NCI-H510A (cell line): ENCODE results near the gene TPX2.
A peak's percentile ranks its signal among the peaks of the same experiment; 100 is the strongest.

Experiments
- DNase-seq: peaks from one replicate; lab custom pipeline; 2025; lab: John Stamatoyannopoulos, UW

The TPX2 gene

DNA sequence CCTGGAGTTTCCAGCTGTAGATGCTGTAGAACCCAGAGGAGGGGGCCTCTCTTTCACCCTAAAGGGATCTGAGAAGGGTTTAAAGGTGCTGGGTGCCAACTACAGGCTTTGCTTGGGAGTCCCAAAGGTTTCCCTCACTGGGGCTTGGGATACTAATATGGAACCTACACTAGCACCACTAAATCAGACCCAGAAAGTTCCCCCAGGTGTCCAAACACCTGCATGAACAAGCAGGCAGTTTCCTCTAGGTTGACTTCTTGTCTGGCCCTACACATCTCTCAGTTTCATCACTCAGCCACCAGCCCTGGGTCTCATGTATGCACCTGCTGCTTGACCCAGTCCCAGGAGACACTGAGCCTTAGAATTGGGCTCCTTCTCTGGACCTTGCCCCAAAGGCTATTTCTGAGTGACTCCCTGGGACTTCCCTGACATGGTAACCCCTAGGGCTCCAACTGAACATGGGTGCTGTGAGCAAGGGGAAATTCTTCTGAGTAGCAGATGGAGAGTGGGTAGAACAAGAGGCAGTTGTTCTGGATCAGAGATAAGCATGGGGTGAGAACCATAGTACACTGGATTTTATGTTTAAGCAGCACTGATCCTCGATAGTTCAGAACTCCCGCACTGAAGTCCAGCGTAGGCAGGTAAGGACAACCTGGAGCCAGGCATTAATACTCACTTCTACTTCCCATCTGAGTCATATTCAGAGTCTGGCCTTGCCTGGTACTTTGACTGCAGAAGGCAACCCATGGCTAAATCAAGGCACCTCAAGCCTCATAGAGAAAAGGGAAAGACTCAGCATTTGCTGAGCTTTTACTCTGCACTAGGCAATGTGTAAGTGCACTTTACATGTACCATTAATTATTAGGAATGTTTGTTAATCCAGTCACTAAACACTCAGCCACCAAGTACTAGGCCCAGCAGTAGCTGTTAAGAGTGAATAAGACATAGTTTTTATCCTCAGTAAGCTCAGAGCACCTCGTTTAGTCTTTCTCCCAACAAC lies 33.2 kb upstream of the TPX2 start:
- no peak for DNase-seq

DNA sequence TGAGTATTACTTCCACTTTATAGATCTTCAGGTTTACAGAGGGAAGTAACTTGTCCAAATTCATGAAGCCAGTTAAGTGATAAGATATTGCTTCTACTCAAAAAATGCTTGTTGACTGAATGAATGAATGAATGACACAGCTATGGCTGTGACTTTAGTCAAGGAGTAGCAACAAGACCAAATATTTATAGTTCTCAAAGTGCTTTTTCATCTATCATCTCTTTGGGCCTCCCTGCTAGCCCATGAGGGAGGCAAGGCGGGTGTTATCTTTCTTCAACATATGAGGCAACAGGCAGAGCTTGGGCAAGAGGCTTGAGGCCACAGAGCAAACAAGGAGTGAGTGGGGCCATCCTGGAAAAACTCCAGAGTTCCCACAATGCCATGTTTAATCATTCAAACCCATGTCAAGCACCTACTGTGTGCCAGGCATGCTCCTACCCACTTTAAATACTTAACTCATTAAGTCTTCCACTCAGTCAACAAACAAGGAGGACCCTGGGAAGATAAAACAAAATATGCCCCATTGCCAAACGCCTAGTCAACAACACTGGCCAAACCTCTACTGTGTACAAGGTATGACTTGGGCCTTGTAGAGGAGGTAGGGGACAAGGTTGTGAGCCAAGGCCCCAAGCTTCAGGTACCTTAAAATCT lies 32.4 kb upstream of the TPX2 start:
- DNase-seq, result no peak

DNA sequence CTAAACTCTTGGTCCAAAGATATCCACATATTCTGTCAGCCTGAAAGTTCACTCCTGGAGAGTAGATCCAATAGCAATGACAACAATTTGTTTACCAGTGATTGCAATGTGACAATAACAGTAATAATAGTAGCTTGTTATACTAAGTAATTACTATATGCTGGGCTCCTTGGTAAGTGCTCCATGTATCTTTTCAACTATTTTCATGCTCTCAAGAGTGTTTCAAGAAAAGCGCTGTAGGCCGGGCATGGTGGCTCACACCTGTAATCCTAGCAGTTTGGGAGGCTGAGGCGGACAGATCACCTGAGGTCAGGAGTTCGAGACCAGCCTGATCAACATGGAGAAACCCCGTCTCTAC lies 31.9 kb upstream of the TPX2 start:
- no peak for DNase-seq

DNA sequence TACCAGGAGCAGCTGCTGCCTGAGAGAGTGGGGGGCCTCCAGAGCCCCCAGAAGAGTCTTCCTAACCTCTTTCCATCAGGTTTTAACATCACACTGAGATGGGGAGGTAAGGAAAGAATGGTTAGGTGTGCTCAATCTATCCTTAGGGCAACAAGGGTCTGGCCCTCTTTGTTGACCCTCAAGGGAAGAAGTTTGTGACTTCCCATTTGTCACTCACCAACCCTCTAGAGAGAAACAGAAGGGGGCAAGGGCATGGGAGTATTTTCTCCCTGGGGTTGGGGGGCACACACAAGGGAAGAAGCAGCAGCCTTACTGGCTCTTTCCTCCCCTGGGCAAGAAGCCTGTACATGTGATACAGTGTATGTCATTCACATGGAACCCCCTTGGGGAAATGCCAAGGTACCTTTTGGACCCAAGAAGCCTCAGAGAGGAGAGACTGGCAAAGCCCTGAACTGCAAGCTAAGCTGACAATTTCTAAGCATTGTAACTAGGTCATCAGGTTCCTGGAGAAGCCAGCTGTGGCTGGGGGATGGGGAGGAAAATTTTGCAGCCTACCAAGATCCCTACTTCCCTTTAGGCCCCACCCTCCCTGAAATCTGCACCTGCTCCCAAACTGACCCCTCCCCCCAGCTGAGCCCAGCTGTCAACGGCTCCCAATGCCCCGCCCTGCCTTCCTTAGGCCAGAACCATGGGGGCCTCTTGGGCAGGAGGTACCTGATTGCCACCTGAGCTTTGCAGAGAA lies 30.9 kb upstream of the TPX2 start:
- DNase-seq, result peak; percentile 95

DNA sequence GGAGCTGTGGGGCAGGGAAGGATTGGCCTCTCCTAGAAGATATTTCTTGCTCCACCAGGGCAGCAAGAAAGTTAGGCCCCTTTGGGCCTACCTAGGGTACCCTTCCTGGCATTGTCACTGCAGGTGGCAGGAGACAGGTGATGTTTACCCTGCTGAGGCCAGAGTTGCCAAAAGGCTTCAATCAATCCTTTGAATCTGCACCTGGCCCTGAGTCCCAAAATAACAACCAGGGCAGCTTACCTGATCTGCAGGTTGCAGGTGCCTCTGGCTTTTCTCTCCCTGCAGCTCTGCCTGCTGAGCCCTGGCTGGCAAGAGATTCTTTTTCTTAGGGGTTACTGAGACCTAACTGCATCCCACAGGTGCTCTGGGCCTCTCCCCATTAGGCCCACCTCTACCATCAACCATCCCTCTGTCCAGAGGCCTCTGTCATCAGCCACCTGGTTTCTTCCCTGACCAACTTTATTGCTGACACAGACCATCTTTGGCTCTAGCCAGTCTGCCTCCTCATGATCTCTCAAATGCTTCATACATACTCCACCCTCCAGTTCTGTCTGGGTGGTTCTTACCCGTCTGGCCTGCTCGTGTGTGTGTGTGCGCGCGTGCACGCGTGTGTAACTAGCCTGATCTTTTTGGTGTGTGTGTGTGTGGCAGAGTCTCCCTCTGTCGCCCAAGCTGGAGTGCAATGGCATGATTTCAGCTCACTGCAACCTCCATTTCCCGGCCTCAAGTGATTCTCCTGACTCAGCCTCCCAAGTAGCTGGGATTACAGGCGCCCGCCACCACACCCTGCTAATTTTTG lies 30.2 kb upstream of the TPX2 start:
- DNase-seq, result peak; percentile 95

DNA sequence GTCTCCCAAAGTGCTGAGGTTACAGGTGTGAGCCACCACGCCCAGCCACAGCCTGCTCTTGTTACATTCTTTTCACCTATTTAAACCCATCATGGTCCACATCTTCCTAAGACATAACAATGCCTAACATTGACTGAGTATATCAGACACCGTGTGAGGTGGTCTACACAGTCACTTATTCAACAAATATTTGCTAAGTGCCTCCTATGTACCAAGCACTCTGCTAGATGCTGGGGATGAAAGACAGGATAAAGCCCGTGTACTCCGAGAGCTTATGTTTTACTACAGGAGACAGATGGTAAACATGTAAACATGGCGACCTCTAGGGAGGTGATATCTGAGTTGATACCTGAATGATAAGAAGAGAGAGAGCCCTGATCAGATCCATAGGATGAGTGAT lies 29.2 kb upstream of the TPX2 start:
- no peak for DNase-seq

DNA sequence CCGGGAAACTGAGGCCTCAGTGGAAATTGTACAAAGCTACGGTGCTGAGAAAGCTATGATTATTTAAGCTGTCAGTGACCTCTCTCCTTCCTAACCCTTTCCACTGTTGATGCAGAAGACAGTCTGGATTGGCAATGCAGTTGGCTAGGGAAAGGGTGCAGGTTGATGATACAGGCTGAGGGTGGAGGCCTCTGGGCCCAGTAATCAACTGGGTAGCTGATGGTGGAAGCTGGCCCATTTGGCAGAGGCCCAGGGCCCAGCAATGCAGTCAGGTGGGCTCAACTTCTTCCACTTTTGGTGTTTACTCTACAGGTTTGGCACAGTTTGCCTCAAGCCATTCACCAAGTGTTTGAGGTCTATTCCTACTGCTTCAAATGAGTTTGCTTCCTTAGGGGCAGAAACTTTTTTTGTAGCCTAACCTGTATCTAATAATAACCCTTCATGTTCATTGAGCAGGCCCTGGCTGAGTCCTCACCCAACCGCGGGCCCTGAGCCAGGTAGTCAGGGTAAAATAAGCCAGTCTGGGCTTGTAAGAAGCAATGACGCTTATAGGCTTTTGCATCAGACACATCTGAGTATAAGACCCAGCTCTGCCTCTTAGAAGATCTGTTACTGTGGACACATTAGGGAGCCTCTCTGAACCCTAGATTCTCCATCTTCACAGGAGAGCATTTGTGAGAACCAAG lies 28.5 kb upstream of the TPX2 start:
- DNase-seq, result no peak

DNA sequence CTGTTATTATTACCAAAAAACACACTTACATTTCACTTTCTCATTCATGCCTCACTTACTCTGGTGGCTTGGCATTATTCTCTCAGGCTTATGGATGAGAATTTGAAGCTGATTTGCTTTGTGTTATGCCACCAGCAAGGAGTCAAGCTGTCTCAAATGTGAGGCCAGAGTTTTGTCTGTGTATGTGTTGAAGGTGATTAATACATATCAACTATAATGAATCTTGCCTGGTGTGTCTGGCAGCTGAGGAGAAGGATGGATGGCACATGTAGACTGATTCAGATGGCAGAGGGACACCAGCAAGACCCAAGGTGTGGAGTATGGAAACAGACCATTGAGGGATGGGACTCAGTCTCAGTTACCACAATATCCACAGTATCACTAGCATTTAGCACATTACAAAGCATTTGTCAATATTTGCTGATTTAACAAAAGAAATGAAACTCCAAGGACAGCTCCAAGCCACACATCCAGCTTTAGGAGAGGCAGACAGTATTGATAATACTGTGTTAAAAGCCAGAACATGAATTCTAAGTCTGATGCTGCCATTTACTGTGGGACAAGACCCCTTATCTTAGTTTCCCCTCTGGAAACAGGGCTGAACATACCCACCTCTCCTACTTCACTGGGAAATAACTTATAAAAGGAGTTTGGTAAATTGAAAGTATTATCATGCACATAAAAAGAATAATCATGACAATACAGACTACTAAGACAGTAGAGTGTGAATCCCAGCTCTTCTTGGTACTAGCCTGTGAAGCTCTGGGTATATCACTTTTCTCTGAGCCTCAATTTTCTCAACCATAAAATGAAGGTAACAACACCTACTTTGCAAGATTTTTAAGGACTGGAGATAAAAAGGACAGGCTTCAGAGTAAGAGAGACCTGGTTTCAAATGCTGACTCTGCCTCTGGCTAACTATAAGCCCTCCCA lies 27.6 kb upstream of the TPX2 start:
- no peak for DNase-seq

DNA sequence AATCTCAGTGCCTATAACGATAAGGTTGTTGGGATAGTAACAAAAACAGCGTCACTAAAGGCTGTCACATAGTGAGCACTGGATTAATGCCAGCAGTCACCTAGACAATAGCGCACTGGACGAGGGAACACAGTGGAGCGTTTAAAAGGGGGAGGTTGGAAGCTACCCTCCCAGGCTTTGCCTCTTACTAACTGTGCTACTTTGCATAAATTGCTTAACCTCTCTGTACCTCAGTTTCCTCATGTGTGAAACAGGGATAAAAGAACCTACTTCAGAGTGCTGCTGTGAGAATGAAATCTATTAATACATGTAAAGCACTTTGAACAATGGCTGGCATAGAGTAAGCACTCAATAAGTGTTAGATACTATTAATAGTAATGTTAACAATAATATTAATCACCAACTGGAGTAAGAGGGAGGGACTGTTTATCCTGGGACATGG lies 27.0 kb upstream of the TPX2 start:
- DNase-seq, result no peak

DNA sequence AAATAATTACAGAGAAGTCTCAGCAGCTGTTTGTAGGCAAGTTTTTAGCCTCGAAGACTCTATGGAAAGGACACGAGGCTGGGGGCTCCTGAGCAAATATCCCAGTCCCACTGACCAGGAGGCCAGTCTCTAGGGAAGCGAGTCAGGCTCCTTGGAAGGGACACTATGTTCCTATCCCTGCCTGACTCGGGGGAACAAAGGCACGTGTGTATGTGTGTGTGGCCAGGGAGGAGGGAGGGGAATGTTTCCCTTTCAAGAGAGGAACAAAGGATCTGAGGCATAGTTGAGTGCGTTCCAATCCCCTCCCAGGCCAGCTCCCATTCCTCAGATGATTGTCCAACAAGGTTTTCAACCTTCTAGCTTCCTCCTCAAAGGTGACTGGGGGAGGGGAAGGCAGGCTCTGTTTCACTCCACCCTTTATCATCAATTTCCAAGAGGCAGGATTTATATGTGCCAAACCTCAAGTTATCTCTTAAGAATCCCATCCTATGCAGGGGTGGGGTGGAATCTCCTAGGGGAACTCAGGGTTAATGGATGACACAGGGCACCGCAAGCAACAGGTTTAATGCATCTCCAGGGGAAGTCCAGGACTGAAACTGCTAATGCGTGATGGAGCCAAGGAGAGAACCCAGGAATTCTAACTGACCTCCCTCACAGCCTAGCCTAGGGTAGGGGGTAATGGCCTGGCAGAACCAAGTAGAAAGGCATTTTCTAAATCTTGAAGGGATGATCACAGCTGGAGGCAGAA lies 26.4 kb upstream of the TPX2 start:
- DNase-seq, result no peak

DNA sequence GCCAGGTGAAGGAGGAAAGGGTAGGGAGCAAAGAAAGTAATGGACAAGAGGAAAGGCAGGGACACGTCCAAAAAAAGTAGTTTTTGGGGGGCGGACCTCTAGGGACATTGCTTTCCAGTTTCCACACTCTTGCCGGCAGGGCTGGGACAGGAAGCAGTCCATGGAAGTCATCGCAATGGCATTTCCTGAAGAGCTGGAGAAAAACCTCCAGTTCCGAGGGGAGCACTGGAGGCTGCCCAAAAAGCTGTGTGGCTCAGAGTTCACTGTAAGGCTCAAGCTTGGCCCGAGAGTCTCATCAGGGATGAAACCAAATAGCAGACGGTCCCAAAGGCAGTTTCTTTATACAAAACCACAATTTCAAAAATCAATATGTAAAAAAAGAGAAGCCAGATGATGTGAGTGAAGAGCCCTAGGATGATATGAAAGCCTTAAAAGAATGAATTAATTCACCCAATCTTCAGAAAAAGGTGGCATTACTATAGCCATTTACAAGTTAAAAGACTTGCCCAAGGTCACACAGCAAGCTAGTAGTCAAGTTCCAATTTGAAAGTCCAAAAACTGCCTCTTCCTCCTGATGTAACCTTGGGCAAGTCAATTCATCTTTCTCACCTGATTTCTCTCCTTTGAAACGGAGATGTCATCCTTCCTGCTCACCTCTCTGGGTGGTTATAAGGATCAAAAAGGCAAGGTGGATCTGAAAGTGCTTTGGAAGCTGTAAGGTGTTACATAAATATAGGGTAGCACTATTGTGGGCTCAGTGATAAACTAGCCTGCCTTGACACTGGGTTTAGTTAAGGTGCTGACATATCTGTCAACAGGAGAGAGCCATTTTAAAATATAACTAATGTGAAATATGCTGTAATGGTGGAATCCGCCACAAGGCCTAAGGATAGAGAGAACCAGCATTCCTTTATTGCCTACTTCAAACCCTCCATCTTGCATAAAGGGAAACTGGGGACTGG lies 25.5 kb upstream of the TPX2 start:
- DNase-seq, result no peak

DNA sequence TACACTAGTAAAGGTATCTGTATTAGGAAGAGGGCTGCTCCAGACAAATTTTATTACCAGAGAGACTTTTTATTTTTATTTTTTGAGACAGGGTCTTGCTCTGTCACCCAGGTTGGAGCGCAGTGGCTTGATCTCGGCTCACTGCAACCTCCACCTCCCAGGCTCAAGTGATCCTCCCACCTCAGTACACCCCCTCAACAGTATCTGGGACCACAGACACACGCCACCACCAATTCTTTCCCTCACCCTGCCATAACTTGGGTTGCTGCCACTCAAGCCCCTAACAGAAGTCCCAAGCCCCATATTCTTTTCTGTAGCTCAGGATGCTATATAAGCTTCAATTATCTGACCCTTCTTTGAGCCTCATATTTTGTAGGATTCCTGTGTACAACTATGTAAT lies 23.3 kb upstream of the TPX2 start:
- no peak for DNase-seq

DNA sequence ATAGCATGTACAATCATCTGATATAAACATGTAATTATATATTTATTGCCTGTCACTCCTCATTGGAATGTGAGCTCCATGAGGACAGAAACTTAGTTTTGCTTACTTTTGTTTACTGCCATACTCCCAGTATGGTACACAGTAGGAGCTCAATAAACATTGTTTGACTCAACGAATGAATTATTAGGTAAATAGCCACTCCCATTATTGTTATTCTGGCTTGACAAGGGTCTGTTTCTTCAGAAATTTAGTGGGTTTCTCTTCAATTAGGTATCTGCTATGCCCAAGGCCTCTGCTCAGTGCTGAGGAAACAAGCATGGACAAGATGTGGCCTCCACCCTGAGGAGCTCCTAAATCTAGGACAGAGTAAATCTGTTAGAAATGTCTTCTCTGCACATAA lies 22.7 kb upstream of the TPX2 start:
- no peak for DNase-seq

DNA sequence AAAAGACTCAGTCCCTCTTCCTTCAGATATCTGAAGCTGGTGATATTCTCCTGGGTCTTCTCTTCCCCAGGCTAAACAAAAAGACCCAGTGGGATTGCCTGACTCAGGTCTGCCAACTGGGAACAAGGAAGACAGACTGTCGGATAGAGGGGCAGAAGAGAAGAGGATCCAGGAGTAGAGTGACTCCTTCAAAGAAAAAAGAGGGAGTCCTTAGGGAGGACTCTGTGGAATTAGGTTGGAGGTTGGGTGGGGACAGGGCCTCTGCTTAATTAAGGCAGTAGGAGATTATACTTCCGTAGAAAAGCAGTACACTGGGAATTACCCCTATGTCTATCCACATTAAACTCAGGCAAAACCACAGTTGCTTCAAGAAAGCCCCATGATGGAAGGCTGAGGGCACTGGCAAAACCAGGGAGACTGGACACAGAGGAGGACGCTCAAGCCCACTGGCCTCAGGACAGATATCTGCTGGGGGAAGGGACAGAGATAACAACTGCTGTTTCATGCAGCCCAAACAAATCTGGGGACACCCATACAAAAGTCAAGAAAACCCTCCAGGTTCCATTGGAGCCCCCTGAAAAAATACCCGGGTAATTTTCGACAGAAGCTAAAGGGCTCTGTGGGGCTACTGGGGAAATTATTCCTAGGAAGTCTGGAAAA lies 22.1 kb upstream of the TPX2 start:
- no peak for DNase-seq

DNA sequence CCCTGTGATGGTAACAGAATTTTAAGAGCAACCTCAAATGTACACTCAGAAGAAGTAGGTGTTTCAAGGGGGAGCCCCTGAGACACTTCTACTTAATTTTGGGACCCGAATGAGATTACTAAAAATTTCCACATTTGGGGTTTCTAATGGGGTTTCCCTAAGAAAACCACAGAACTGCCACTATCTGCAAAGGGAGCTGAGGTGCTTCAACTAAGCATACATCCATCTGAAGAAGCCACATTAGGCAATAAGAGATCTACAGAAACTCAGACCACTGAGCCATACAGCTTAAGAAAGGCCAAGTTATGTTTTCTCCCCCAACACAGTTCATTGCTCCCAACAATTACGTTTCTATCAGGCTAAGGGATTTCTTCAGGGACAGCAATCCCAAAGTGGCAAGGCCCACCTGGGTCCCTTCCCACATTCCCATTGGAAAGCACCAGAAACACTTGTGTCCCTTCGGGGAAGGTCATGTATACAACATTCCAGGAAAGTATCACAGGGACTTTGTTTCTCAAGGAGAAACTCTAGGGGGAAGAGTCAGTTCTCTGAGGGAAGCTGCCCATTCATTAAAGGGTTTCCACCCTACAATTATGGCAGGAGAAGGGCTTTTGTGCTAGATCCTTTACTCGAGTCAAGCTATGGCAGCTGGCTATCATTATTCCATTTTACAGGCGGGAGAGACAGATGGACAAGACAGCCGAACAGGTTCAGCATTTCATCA lies 21.4 kb upstream of the TPX2 start:
- no peak for DNase-seq

DNA sequence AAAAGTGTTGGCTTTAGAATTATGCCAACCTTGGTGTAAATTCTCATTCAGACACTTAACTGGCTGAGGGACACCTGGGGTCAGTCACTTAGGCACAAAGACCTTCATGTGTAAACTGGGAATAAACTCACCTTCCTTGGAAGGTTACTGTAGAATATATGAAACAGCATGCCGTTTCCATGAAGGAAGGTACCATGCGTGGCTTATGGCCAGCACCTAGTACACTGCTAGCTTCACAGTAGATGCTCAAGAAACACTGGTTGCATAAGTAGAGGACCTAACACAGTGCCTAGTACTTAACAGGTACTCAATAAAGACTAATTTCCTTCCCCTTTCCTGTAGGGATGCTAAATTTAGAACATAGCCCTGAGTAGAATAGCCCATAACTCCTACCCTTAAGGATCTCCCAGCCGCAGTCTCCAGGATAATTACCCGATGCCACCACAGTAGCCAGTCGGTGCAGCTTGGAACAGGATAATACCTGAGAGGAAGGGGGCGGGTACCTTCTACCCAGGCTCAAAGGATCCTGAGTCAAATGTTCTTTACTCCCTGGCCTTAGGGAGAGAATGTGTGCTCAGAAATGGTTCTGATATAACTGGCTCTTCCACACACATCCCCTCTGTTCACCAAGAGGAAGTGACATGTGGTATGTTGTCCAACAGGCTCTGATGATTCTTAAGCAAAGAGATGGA lies 20.0 kb upstream of the TPX2 start:
- DNase-seq, result no peak
